ENCODE measurements around the gene PFKM. TPM values are rescaled to one million over a fixed set of nuclear protein-coding genes. Genes with fewer than 3 reads are reported as not detected.

Gene PFKM
- total RNA-seq, result 55.2 and 67.3 TPM in 2 replicates

DNA sequence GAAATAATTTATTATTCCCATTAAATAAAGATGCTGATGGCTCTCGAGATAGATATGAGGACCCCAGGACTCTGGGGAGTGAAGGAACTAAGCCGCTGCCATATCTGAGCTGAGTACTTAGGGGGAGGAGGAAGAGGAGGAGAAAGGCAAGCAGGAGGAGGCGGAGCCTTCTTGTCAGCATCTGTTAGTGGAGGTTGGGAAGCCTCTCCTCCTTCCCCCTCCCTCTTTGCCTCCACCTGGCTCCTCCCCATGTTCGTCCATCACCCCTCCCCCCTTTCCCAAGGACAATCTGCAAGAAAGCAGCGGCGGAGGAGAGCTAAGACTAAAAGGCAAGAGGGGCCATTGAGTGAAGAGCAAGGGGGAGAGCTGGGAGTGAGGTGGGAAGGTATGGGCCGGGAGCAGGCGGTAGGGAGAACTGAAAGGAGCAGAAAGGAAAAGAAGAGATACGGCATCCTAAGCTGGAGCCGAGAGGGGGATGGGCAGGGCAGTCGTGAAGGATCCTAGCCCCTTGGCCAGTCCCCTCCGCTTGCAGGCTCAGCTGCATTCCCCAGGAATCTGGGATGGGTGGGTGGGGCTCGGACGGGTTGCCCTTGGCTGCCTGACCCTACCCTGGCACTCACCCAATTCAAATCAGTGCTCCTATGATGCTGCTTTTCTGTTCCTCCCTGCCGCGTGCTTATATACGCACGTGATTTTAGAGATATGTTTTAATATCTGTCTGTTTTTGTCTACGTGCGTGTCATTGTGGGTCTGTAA is at the start of gene PFKM:
TSS of gene PFKM (plus strand) at position 287 of the 756 bp plus-strand sequence. CDS start 3,411 bp downstream, outside the sequence.
- peaks cover 10% of the 10 kb centered on the region for H3K36me3 Mint-ChIP-seq (ENCODE audit: low read depth)
- no peaks in the 10 kb centered on the region for H3K9me3 Mint-ChIP-seq
- H3K27ac Mint-ChIP-seq, result peak within 1 kb of the TSS; percentile 74
- intact Hi-C loops (cut with micrococcal nuclease), result loop anchor here (1.0 to 2.0 kb wide), 2 partner anchors 13 to 38 kb away; partner anchors contain the start of genes ASB8 and SENP1
- H3K27me3 Mint-ChIP-seq (ENCODE audit: low read depth), result peaks cover 18% of the 10 kb centered on the region
- H3K4me3 Mint-ChIP-seq (ENCODE audit: low read depth), result peak within 1 kb of the TSS; percentile 96
- H3K4me1 Mint-ChIP-seq (ENCODE audit: low read depth), result peaks cover 20% of the 10 kb centered on the region
- peak; percentile 69 for DNase-seq (ENCODE audit: low spot score)

DNA sequence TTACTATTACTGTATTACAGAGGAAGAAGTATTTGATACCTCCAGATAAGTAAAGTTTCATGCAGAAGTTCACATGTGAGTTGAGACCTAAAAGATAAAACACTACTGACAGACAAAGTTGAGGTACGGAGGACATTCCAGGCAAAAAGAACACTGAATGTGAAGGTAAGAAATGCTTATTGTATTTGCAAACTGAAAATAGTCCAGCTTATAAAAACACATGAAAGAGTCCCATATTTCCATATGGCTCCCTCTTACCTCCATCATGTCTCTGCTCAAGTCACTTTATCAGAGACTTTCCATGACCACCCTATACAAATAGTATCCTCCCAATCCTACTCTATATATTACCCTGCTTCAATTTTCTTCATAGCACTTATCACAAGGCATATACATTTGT is 49.1 kb upstream of the PFKM start:
- peaks cover 64% of the 10 kb centered on the region for H3K36me3 Mint-ChIP-seq (ENCODE audit: low read depth)
- no peaks in the 10 kb centered on the region for H3K4me1 Mint-ChIP-seq (ENCODE audit: low read depth)
- no peak overlapping the region for H3K4me3 Mint-ChIP-seq (ENCODE audit: low read depth)
- no peaks in the 10 kb centered on the region for H3K27me3 Mint-ChIP-seq (ENCODE audit: low read depth)
- intact Hi-C loops (cut with micrococcal nuclease), result no loop called here
- no peak overlapping the region for H3K27ac Mint-ChIP-seq
- no peaks in the 10 kb centered on the region for H3K9me3 Mint-ChIP-seq
- no peak for DNase-seq (ENCODE audit: low spot score)

DNA sequence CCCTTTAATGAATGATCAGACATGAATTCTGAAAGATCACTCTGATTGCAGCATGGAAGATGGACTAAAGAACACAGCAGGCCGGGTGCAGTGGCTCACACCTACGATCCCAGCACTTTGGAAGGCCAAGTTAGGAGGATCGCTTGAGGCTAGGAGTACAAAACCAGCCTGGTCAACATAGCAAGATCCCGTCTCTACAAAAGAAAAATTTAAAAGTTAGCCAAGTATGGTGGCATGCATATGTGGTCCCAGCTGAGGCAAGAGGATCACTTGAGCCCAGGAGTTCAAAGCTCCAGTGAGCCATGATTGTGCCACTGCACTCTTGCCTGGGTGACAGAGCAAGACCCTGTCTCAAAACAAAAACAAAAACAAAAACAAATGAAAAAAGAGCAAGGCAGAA is 48.4 kb upstream of the PFKM start:
- no peak for DNase-seq (ENCODE audit: low spot score)
- no peak overlapping the region for H3K27ac Mint-ChIP-seq
- H3K4me3 Mint-ChIP-seq (ENCODE audit: low read depth), result no peak overlapping the region
- H3K9me3 Mint-ChIP-seq, result no peaks in the 10 kb centered on the region
- intact Hi-C loops (cut with micrococcal nuclease), result no loop called here
- peaks cover 63% of the 10 kb centered on the region for H3K36me3 Mint-ChIP-seq (ENCODE audit: low read depth)
- no peaks in the 10 kb centered on the region for H3K27me3 Mint-ChIP-seq (ENCODE audit: low read depth)
- no peaks in the 10 kb centered on the region for H3K4me1 Mint-ChIP-seq (ENCODE audit: low read depth)

DNA sequence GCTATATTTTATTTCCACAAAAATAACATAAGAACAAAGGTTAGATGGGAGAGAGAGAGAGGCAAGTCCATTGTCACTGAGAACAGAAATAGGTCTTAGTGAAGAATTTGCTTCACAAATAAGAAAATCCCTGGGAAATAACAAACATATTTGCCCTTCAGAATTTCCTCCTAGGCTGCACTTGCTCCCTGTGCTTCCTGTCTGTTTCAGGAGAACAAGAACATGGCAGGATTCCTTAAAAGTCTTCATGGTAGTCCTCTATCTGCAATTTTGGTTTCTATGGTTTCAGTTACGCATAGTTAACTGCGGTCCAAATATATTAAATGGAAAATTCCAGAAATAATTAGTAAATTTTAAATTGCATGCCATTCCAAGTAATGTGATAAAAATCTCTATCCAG is 47.4 kb upstream of the PFKM start:
- no peak overlapping the region for H3K4me3 Mint-ChIP-seq (ENCODE audit: low read depth)
- peaks cover 59% of the 10 kb centered on the region for H3K36me3 Mint-ChIP-seq (ENCODE audit: low read depth)
- intact Hi-C loops (cut with micrococcal nuclease), result no loop called here
- no peaks in the 10 kb centered on the region for H3K9me3 Mint-ChIP-seq
- H3K27ac Mint-ChIP-seq, result no peak overlapping the region
- no peaks in the 10 kb centered on the region for H3K27me3 Mint-ChIP-seq (ENCODE audit: low read depth)
- no peak for DNase-seq (ENCODE audit: low spot score)
- no peaks in the 10 kb centered on the region for H3K4me1 Mint-ChIP-seq (ENCODE audit: low read depth)

DNA sequence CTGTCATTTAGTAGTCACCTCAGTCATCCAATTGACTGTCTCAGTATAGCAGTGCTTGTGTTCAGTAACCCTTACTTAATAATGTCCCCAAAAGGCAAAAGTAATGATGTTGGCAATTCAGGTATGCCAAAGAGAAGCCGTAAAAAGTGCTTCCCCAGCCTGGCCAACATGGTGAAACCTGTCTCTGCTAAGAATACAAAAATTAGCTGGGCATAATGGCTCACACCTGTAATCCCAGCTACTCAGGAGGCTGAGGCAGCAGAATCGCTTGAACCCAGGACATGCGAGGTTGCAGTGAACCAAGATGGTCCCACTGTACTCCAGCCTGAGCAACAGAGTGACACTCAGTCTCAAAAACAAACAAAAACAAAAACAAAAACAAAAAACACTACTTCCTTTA is 46.9 kb upstream of the PFKM start:
- Mint-ChIP-seq H3K4me1 (ENCODE audit: low read depth) (no peaks in the 10 kb centered on the region), H3K27ac (no peak overlapping the region), H3K27me3 (ENCODE audit: low read depth) (no peaks in the 10 kb centered on the region), H3K36me3 (ENCODE audit: low read depth) (peaks cover 59% of the 10 kb centered on the region), H3K9me3 (no peaks in the 10 kb centered on the region), H3K4me3 (ENCODE audit: low read depth) (no peak overlapping the region)
- no peak for DNase-seq (ENCODE audit: low spot score)
- intact Hi-C loops (cut with micrococcal nuclease), result no loop called here

DNA sequence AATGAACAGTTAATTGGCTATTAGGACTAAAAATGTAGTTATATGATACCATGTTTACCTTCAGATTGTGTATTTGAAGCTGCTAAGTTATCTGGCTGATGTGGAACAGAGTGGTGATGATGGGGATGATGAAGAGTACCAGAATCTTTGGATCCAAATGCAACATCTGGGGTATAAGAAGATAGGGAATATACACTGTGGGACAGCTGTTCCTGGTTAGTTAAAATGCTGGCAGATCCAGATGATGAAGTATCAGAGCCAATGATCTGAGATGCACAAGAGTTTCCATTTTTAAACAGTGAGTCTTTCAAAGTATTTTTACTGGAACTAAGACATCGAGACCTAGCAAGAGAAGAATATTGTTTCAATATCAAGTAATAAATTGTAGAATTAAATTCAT is 44.9 kb upstream of the PFKM start:
- DNase-seq (ENCODE audit: low spot score), result no peak
- Mint-ChIP-seq H3K9me3 (no peaks in the 10 kb centered on the region), H3K36me3 (ENCODE audit: low read depth) (peaks cover 59% of the 10 kb centered on the region), H3K4me1 (ENCODE audit: low read depth) (no peaks in the 10 kb centered on the region), H3K27me3 (ENCODE audit: low read depth) (no peaks in the 10 kb centered on the region), H3K27ac (no peak overlapping the region), H3K4me3 (ENCODE audit: low read depth) (no peak overlapping the region)
- intact Hi-C loops (cut with micrococcal nuclease), result no loop called here

DNA sequence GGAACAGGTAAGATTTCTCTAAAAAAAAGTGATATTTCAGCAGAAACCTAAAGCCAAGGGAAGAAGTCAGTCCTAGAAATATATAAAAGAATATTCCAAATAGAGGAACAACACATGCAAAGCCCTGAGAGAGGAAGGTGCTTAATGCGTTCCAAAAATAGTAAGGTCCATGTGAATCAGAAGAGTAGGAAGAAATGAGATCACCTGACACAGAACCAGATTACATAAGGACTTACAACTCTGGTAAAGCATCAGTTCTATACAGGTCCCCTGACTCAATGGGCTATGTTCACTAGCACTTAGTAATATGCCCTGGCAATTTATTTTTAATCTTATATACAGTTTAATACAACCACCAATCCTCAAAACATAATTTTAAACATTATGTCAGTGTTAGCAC is 43.3 kb upstream of the PFKM start:
- Mint-ChIP-seq H3K36me3 (ENCODE audit: low read depth) (peaks cover 53% of the 10 kb centered on the region), H3K9me3 (no peaks in the 10 kb centered on the region), H3K4me3 (ENCODE audit: low read depth) (no peak overlapping the region), H3K27ac (no peak overlapping the region), H3K27me3 (ENCODE audit: low read depth) (no peaks in the 10 kb centered on the region), H3K4me1 (ENCODE audit: low read depth) (no peaks in the 10 kb centered on the region)
- DNase-seq (ENCODE audit: low spot score), result no peak
- intact Hi-C loops (cut with micrococcal nuclease), result no loop called here

DNA sequence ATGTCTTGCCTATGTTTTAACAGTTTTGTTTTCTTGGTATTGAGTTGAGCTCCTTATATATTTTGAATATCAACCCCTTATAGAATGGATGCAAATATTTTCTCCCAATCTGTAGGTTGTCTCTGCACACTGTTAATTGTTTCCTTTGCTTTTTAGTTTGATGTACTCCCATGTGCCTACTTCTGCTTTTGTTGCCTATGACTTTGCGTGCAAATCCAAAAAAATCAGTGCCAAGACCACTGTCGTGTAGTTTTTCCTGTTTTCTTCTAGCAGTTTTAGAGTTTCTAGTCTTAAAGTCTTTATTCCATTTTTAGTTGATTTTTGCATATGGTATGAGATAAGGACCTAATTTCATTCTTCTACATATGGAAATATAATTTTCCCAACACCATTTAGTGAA is 42.1 kb upstream of the PFKM start:
- DNase-seq (ENCODE audit: low spot score), result no peak
- H3K27ac Mint-ChIP-seq, result no peak overlapping the region
- H3K9me3 Mint-ChIP-seq, result no peaks in the 10 kb centered on the region
- H3K27me3 Mint-ChIP-seq (ENCODE audit: low read depth), result no peaks in the 10 kb centered on the region
- no peak overlapping the region for H3K4me3 Mint-ChIP-seq (ENCODE audit: low read depth)
- peaks cover 52% of the 10 kb centered on the region for H3K36me3 Mint-ChIP-seq (ENCODE audit: low read depth)
- intact Hi-C loops (cut with micrococcal nuclease), result no loop called here
- no peaks in the 10 kb centered on the region for H3K4me1 Mint-ChIP-seq (ENCODE audit: low read depth)

DNA sequence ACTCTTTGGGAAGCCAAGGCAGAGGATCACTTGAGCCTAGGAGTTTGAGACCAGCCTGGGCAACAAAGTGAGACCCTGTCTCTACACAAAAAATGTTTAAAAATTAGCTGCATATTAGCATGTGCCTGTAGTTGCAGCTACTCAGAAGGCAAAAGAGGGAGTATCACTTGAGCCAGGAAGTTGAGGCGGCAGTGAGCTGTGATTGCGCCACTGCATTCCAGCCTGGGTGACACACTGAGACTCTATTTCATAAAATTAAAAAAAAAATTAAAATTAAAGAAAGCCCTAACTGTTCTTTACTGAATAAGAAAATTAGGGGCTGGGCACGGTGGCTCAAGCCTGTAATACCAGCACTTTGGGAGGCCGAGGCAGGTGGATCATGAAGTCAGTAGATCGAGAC is 40.3 kb upstream of the PFKM start:
- Mint-ChIP-seq H3K9me3 (no peaks in the 10 kb centered on the region), H3K4me3 (ENCODE audit: low read depth) (no peak overlapping the region), H3K36me3 (ENCODE audit: low read depth) (peaks cover 59% of the 10 kb centered on the region), H3K4me1 (ENCODE audit: low read depth) (no peaks in the 10 kb centered on the region), H3K27ac (no peak overlapping the region), H3K27me3 (ENCODE audit: low read depth) (no peaks in the 10 kb centered on the region)
- intact Hi-C loops (cut with micrococcal nuclease), result no loop called here
- no peak for DNase-seq (ENCODE audit: low spot score)

DNA sequence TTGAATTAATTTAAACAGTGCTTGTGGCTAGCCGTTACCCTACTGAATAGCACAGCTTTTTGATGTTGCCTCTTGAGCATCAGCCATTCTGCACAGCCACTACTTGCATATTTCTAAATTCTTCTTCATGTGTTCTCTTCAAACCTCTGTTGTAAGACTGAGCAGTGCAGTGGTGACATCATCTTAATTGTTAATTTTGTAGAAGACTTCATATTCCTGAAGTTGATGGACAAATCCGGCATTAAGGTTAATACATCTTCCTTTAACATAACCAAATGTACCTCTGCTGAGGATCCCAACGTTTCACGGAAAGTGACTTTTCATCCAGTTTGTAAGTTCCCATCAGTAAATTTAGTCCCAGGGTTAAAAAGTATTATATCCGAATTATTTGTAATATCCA is 38.9 kb upstream of the PFKM start:
- Mint-ChIP-seq H3K36me3 (ENCODE audit: low read depth) (peaks cover 55% of the 10 kb centered on the region), H3K4me3 (ENCODE audit: low read depth) (no peak overlapping the region), H3K27me3 (ENCODE audit: low read depth) (no peaks in the 10 kb centered on the region), H3K27ac (no peak overlapping the region), H3K9me3 (no peaks in the 10 kb centered on the region), H3K4me1 (ENCODE audit: low read depth) (no peaks in the 10 kb centered on the region)
- no peak for DNase-seq (ENCODE audit: low spot score)
- intact Hi-C loops (cut with micrococcal nuclease), result no loop called here

DNA sequence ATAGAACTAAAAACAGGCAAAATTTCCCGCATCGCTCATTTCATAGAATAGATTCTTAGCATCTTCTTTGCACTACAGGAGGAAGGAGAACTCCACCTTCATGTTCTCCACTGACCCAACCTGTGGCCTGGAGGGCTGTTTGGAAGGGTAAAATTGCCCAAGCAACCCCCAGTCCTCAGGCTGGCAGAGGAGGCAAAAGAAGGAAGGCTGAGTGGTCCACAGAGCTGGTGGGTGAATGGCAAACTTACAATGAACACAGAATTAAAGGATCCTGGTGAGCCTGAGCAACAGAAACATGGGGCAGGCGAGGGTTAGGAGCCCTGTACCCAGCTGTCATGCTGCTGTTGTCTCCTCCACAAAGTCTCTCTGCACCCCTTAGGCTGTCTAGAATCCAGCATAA is 38.3 kb upstream of the PFKM start:
- H3K27me3 Mint-ChIP-seq (ENCODE audit: low read depth), result no peaks in the 10 kb centered on the region
- H3K4me3 Mint-ChIP-seq (ENCODE audit: low read depth), result no peak overlapping the region
- DNase-seq (ENCODE audit: low spot score), result no peak
- H3K27ac Mint-ChIP-seq, result no peak overlapping the region
- H3K9me3 Mint-ChIP-seq, result no peaks in the 10 kb centered on the region
- intact Hi-C loops (cut with micrococcal nuclease), result no loop called here
- no peaks in the 10 kb centered on the region for H3K4me1 Mint-ChIP-seq (ENCODE audit: low read depth)
- H3K36me3 Mint-ChIP-seq (ENCODE audit: low read depth), result peaks cover 56% of the 10 kb centered on the region

DNA sequence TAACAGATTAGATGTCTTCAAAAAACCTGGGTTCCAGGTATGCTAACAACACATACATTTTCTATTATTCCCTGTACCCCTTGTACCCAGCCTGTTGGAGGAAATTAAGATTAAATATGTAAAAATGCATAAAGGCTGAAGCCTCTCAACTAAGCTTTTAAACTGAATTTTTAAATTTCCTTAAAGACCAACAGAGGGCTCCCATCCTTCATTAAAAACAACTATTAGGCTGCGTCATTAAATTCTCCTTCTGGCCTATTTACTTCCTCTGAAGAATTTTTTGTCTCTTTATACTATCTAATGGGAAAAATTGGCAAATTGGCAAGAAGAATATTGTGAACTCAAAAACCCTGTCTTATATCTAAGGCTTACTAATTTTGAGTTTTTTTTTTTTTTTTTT is 35.1 kb upstream of the PFKM start:
- DNase-seq (ENCODE audit: low spot score), result no peak
- H3K27me3 Mint-ChIP-seq (ENCODE audit: low read depth), result no peaks in the 10 kb centered on the region
- H3K4me3 Mint-ChIP-seq (ENCODE audit: low read depth), result no peak overlapping the region
- intact Hi-C loops (cut with micrococcal nuclease), result no loop called here
- H3K4me1 Mint-ChIP-seq (ENCODE audit: low read depth), result no peaks in the 10 kb centered on the region
- H3K36me3 Mint-ChIP-seq (ENCODE audit: low read depth), result peaks cover 50% of the 10 kb centered on the region
- H3K27ac Mint-ChIP-seq, result no peak overlapping the region
- no peaks in the 10 kb centered on the region for H3K9me3 Mint-ChIP-seq

DNA sequence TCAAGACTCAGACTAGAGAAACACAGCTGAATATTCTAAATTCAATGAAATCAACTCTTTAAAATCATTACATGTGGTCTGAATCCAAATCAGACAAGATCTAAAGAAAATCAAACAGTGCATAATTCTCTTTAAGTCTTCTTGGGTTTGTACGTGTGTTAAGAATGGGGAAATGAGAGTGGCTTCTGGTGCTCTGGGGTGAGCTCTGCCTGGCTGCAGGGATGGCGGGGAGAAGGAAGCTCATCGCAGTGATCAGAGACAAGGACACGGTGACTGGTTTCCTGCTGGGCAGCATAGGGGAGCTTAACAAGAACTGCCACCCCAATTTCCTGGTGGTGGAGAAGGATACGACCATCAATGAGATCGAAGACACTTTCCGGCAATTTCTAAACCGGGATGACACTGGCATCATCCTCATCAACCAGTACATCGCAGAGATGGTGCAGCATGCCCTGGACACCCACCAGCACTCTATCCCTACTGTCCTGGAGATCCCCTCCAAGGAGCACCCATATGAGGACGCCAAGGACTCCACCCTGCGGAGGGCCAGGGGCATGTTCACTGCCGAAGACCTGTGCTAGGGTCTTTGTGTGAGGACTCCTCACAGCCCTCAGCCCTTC is 34.2 kb upstream of the PFKM start:
- Mint-ChIP-seq H3K36me3 (ENCODE audit: low read depth) (peaks cover 49% of the 10 kb centered on the region), H3K27me3 (ENCODE audit: low read depth) (no peaks in the 10 kb centered on the region), H3K9me3 (no peaks in the 10 kb centered on the region), H3K4me3 (ENCODE audit: low read depth) (no peak overlapping the region), H3K4me1 (ENCODE audit: low read depth) (no peaks in the 10 kb centered on the region), H3K27ac (no peak overlapping the region)
- intact Hi-C loops (cut with micrococcal nuclease), result no loop called here
- no peak for DNase-seq (ENCODE audit: low spot score)

All from activated T-helper 2 cell treated with anti-CD3 and anti-CD28 coated beads, Interferon-gamma antibody, Interleukin-2, Interleukin-4, amounts not matched to agents 10 μg/mL and 5 μg/mL and 100 μg/mL, durations not matched to agents 14 hours and 24 hours and 36 hours (primary cell).